GM12878 (cell line): ENCODE measurements around the gene OXA1L. TPM values are rescaled to one million over a fixed set of nuclear protein-coding genes. Genes with fewer than 3 reads are reported as not detected.
A peak's percentile ranks its signal among the peaks of the same experiment; 100 is the strongest.

Experiments used
- CBFB ChIP-seq: IDR thresholded peaks from 2 replicates; pipeline ENCODE4 v1.6.1; 2016; ENCODE audit warnings: antibody characterized with exemption, low read depth
- CBX5 ChIP-seq: sonication (generic); IDR thresholded peaks from 2 replicates; pipeline ENCODE4 v1.6.1; 2016; ENCODE audit warnings: low read depth, moderate library complexity, mild to moderate bottlenecking, inconsistent platforms
- E4F1 ChIP-seq: fragments of 450-650 bp; IDR thresholded peaks from 2 replicates; pipeline ENCODE4 v1.6.1; 2018; ENCODE audit warnings: borderline replicate concordance, mild to moderate bottlenecking; ENCODE audit not compliant: partially characterized antibody
- ETV6 ChIP-seq, 2 experiments: fragments of 450-650 bp in 1 of 2; IDR thresholded peaks in 1 of 2; conservative IDR thresholded peaks in 1 of 2; 2 replicates each; pipeline ENCODE4 v1.6.1; 2014; ENCODE audit warnings: antibody characterized with exemption in 1 of 2, borderline replicate concordance in 1 of 2, low read depth in 1 of 2, mild to moderate bottlenecking in 1 of 2, moderate library complexity in 1 of 2
- FOS ChIP-seq: IDR thresholded peaks from 3 replicates; pipeline ENCODE4 v1.6.1; 2011; ENCODE audit warnings: borderline replicate concordance; ENCODE audit not compliant: insufficient read length; ENCODE audit errors: extremely low read depth
- KLF5 ChIP-seq: fragments of 450-650 bp; IDR thresholded peaks from 2 replicates; pipeline ENCODE4 v1.6.1; 2014; ENCODE audit warnings: mild to moderate bottlenecking; ENCODE audit not compliant: partially characterized antibody
- NFYB ChIP-seq: IDR thresholded peaks from 2 replicates; pipeline ENCODE4 v1.6.1; 2011; ENCODE audit warnings: low read depth, mild to moderate bottlenecking, low read length, improper control_type of control experiment, moderate library complexity; ENCODE audit not compliant: insufficient read depth
- NR2C2 ChIP-seq: IDR thresholded peaks from 2 replicates; pipeline ENCODE4 v1.6.1; 2011; ENCODE audit warnings: borderline replicate concordance, low read depth; ENCODE audit not compliant: control insufficient read depth, insufficient read length
- NRF1 ChIP-seq: conservative IDR thresholded peaks from 2 replicates; pipeline ENCODE4 v1.6.1; 2011; ENCODE audit warnings: mild to moderate bottlenecking, low read depth, low read length, improper control_type of control experiment
- POLR2AphosphoS2 ChIP-seq: IDR thresholded peaks from 2 replicates; pipeline ENCODE4 v1.6.1; 2011; ENCODE audit warnings: low read depth, mild to moderate bottlenecking, low read length, improper control_type of control experiment, moderate library complexity
- POU2F2 ChIP-seq: IDR thresholded peaks from 3 replicates; pipeline ENCODE4 v1.6.1; 2011; ENCODE audit warnings: low read depth, mild to moderate bottlenecking, low read length, borderline replicate concordance
- RELB ChIP-seq: fragments of 450-650 bp; IDR thresholded peaks from 2 replicates; pipeline ENCODE4 v1.6.1; 2017; ENCODE audit warnings: low read depth, mild to moderate bottlenecking, moderate library complexity
- SMAD5 ChIP-seq: IDR thresholded peaks from 2 replicates; pipeline ENCODE4 v1.6.1; 2016; ENCODE audit warnings: antibody characterized with exemption, low read depth
- SP1 ChIP-seq: IDR thresholded peaks from one replicate; pipeline ENCODE4 v1.6.1; 2011; ENCODE audit warnings: low read depth, low read length
- TARDBP ChIP-seq: IDR thresholded peaks from 2 replicates; pipeline ENCODE4 v1.6.1; 2016; ENCODE audit warnings: borderline replicate concordance
- TBL1XR1 ChIP-seq: IDR thresholded peaks from 2 replicates; pipeline ENCODE4 v1.6.1; 2012; ENCODE audit warnings: low read depth, low read length, improper control_type of control experiment
- TCF12 ChIP-seq: IDR thresholded peaks from 2 replicates; pipeline ENCODE4 v1.6.1; 2011; ENCODE audit warnings: low read depth, mild to moderate bottlenecking, low read length
- ZBED1 ChIP-seq: IDR thresholded peaks from 2 replicates; pipeline ENCODE4 v1.6.1; 2016; ENCODE audit warnings: borderline replicate concordance
- ZNF207 ChIP-seq: fragments of 450-650 bp; IDR thresholded peaks from 2 replicates; pipeline ENCODE4 v1.6.1; 2014; ENCODE audit warnings: antibody characterized with exemption, mild to moderate bottlenecking, borderline replicate concordance
- ZNF687 ChIP-seq: fragments of 450-650 bp; IDR thresholded peaks from 2 replicates; pipeline ENCODE4 v1.6.1; 2017; ENCODE audit warnings: mild to moderate bottlenecking, moderate library complexity
- polyA plus RNA-seq, 11 experiments: library from polyadenylated mRNA; depleted of rRNA in 4 of 11; unstranded in 6 of 11; stranded (reverse) in 5 of 11; fragments of >200 nt; fragmentation: Nextera tagmentation in 4 of 11; fragmentation: Illumina TruSeq in 1 of 11; extraction: Ambion mirVana in 4 of 11; extraction: Trizol in 1 of 11; gene quantifications; 1 replicate in 1 of 11; 2 replicates in 10 of 11; pipeline versions ENCODE4 v1.2.1 to v1.2.3, GENCODE V29; 2011 to 2016; ENCODE audit warnings: inconsistent platforms in 2 of 11, missing spikeins in 2 of 11, low read depth in 1 of 11
- total RNA-seq, 4 experiments: library from RNA; depleted of rRNA in 3 of 4; stranded (reverse); fragments of >200 nt in 3 of 4; fragmentation: Illumina TruSeq in 1 of 4; extraction: Trizol in 1 of 4; gene quantifications; 2 replicates each; pipeline versions ENCODE4 v1.2.1 to v1.2.3, GENCODE V29; 2013 to 2021

OXA1L gene
- total and polyA plus RNA-seq, 10 of the 15 experiments (the other 5 are each of a cell fraction or from before 2014, with no cell fraction given), result 105 to 289 (median 146) TPM

- peak; percentile 22; the same call in 1 of the 2 replicates for TF ChIP-seq RELB
- 0 out of 2 replicates have a peak, but pooled peaks have one; percentile 31 for TF ChIP-seq TCF12
- peak; percentile 61; the same call in 1 of the 2 replicates for TF ChIP-seq CBFB
- 0 out of 2 replicates have a peak, but pooled peaks have one; percentile 25 for TF ChIP-seq CBX5
- TF ChIP-seq SP1, result no peak
- no peak for TF ChIP-seq NFYB
- no peak for TF ChIP-seq POLR2AphosphoS2
- TF ChIP-seq E4F1, result no peak
- TF ChIP-seq TBL1XR1, result no peak
- TF ChIP-seq TARDBP, result peak; percentile 25; the same call in 1 of the 2 replicates
- TF ChIP-seq SMAD5, result no peak
- TF ChIP-seq ZNF687, result peak; percentile 65
- no peak for TF ChIP-seq FOS
- no peak for TF ChIP-seq ZNF207
- no peak for TF ChIP-seq NR2C2
- TF ChIP-seq ZBED1, result no peak; the same call in 1 of the 2 replicates
- peak in 1 of 2 experiments; percentile 34; a peak in 1 of 4 replicates for TF ChIP-seq ETV6 (conservative IDR thresholded peaks at IDR 0.05 in 1 of 2, IDR thresholded peaks at IDR 0.05 in 1 of 2; ENCODE audit: borderline replicate concordance in 1 of 2, low read depth in 1 of 2)
- TF ChIP-seq KLF5, result no peak
- TF ChIP-seq NRF1, result no peak
- TF ChIP-seq POU2F2, result peak; percentile 14; the same call in 1 of the 3 replicates
Observed at GRCh38 chr14:22794551-22794951, 28.1 kb downstream of the OXA1L start (continued).
